RWPE2 (cell line): ENCODE results near the gene NOX4.

Source experiments
- ATAC-seq: fragments of 200-7000 bp; cut with Tn5 transposase; 3 replicates; pipeline ENCODE4 v1.9.1; 2021; ENCODE audit warnings: low read depth
- DNase-seq: peaks from one replicate; pipeline ENCODE4 v3.0.0-alpha.2; 2020; ENCODE audit warnings: low spot score
- H3K27ac ChIP-seq: fragments of 450-650 bp; 2 replicates; pipeline ENCODE4 v1.5.1; 2017; ENCODE audit warnings: mild to moderate bottlenecking; ENCODE audit not compliant: poor library complexity, severe bottlenecking
- H3K27me3 ChIP-seq: fragments of 250-450 bp; sonication (Bioruptor Pico); 2 replicates; pipeline ENCODE4 v1.5.1; 2021; ENCODE audit warnings: mild to moderate bottlenecking, moderate library complexity; ENCODE audit not compliant: insufficient read depth, poor library complexity, severe bottlenecking
- H3K36me3 ChIP-seq: fragments of 250-450 bp; sonication (Bioruptor Pico); 2 replicates; pipeline ENCODE4 v1.5.1; 2020; ENCODE audit warnings: low read depth, mild to moderate bottlenecking, moderate library complexity
- H3K4me1 ChIP-seq: fragments of 250-450 bp; sonication (Bioruptor Pico); 2 replicates; pipeline ENCODE4 v1.5.1; 2021; ENCODE audit warnings: mild to moderate bottlenecking, moderate library complexity; ENCODE audit not compliant: insufficient read depth, poor library complexity, severe bottlenecking
- H3K4me3 ChIP-seq: fragments of 250-450 bp; sonication (Bioruptor Pico); 2 replicates; pipeline ENCODE4 v1.5.1; 2021; ENCODE audit warnings: mild to moderate bottlenecking, moderate library complexity; ENCODE audit not compliant: severe bottlenecking
- H3K9me3 ChIP-seq: fragments of 250-450 bp; sonication (Bioruptor Pico); 2 replicates; pipeline ENCODE4 v1.5.1; 2021; ENCODE audit warnings: mild to moderate bottlenecking, moderate library complexity; ENCODE audit not compliant: severe bottlenecking
- TF ChIP-seq, protein P1 (sequence below): fragments of 450-650 bp; IDR thresholded peaks from one replicate; pipeline ENCODE4 v1.5.1; 2017; ENCODE audit warnings: mild to moderate bottlenecking, moderate library complexity; ENCODE audit not compliant: poor library complexity, severe bottlenecking

The NOX4 gene

DNA sequence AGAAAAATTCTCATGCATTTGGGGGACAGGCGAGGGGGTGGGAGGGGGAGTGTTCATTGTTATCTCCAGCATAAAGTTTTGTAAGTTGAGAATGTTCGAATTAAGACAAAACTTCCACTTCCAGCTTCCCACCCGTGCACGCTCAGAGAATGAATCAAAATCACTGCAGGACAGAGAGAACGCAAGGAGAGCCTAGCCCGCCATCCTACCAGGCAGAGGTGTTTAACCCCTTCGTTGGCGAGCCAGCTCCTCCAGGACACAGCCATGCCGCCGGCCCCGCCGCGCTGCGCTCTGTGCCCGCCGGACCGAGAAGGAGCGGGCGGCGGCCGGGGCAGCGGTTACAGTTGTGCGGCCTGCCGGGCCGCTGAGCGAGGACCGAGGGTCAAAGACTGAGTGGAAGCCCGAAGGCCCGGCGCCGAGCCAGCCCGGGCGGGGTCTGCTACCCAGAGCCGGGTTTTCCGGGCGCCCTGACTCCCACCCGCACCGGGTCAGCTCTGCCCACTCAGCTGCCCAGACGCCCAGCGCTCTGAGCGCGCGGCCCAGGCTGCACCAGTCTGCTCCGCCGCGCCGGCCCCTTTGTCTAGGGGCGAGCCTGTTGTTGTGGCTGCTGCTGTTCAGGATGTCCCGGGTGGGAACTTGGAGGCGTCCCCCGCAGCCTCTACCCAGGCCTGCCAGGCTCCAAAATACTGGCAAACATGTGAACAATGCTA lies at the start of gene NOX4:
NOX4 (minus strand) TSS at position 395 of the 710 bp plus-strand sequence; CDS start at position 266, 129 bp downstream.
- H3K4me3 ChIP-seq, result no peak within 1 kb of the TSS

DNA sequence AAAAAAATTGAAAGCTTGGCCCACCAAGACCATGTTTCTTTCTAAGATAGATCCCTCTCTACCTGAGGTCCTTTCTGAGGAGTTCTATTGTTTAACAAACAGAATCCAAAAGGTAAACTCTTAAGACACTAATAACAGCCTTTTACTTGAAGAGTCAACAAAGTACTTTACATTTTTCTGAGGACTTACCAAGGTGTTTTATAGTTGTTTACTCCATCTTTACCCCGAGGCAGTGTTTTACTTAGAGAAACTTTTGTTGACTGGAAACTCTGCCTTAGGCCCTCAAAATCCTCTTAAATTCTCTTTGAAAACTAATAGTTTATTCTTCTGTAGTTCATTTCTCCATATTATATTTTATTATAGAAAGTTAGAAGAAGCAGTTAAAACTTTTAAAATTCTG lies 49.7 kb upstream of the NOX4 start:
- DNase-seq, result no peak
- H3K27ac ChIP-seq, result no peak overlapping the region
- no peaks in the 10 kb centered on the region for H3K36me3 ChIP-seq
- no peak for ATAC-seq
- no peaks in the 10 kb centered on the region for H3K9me3 ChIP-seq
- no peaks in the 10 kb centered on the region for H3K4me1 ChIP-seq
- TF ChIP-seq, protein P1, sequence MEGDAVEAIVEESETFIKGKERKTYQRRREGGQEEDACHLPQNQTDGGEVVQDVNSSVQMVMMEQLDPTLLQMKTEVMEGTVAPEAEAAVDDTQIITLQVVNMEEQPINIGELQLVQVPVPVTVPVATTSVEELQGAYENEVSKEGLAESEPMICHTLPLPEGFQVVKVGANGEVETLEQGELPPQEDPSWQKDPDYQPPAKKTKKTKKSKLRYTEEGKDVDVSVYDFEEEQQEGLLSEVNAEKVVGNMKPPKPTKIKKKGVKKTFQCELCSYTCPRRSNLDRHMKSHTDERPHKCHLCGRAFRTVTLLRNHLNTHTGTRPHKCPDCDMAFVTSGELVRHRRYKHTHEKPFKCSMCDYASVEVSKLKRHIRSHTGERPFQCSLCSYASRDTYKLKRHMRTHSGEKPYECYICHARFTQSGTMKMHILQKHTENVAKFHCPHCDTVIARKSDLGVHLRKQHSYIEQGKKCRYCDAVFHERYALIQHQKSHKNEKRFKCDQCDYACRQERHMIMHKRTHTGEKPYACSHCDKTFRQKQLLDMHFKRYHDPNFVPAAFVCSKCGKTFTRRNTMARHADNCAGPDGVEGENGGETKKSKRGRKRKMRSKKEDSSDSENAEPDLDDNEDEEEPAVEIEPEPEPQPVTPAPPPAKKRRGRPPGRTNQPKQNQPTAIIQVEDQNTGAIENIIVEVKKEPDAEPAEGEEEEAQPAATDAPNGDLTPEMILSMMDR, result no peak
- no peak overlapping the region for H3K4me3 ChIP-seq
- no peaks in the 10 kb centered on the region for H3K27me3 ChIP-seq

More for the DNA sequence above, at the start of gene NOX4:
- no peak within 1 kb of the TSS for H3K27ac ChIP-seq
- no peaks in the 10 kb centered on the region for H3K9me3 ChIP-seq
- DNase-seq, result peak; percentile 31
- ATAC-seq, result peak; percentile 72
- H3K4me1 ChIP-seq, result no peaks in the 10 kb centered on the region
- peaks cover 26% of the 10 kb centered on the region for H3K27me3 ChIP-seq
- no peaks in the 10 kb centered on the region for H3K36me3 ChIP-seq
- TF ChIP-seq, protein P1, result no peak

DNA sequence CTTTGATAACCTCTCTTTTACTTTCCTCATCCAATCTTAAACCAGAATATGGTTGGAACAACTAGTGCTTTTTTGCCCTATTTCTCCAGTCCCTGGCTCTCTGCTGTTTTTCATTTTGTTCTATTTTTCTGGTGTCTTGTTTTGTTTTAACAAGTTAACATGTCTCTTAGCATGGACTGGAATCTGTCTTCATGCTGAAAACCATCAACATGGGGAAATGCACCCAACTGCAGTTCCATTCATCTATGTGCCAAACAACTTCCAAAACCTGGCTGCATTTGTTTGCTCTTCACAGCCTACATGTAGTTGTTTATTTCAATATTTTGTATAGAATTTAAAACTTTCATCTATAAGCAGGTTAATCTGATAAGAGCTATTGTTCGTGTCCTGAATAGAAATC lies 46.8 kb upstream of the NOX4 start:
- TF ChIP-seq, protein P1, result no peak
- no peak for ATAC-seq

DNA sequence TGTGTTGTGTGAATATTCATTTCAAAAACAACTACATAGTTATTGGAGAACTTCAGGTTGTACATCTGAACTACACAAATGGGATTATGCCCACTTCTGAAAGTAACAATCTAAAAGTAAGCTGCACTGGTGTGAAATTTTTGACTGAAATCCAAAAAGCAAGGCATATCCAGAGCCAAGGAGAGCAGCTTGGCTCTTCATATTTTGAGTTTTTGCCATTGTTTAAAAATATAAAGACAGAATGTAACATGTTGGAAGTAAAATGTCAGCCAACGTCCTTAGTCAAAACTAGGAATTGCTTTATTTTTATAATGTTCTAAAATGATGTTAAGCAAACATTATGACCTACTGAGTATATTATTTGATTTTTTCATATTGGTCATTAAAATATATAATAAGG lies 45.8 kb upstream of the NOX4 start:
- no peaks in the 10 kb centered on the region for H3K36me3 ChIP-seq
- DNase-seq (no peak), ATAC-seq (no peak)
- H3K4me1 ChIP-seq, result no peaks in the 10 kb centered on the region
- no peak overlapping the region for H3K4me3 ChIP-seq
- no peaks in the 10 kb centered on the region for H3K9me3 ChIP-seq
- no peaks in the 10 kb centered on the region for H3K27me3 ChIP-seq
- H3K27ac ChIP-seq, result no peak overlapping the region
- TF ChIP-seq, protein P1, result no peak

More for the DNA sequence above, 46.8 kb upstream of the NOX4 start:
- Histone ChIP-seq H3K4me1 (no peaks in the 10 kb centered on the region), H3K27ac (no peak overlapping the region), H3K36me3 (no peaks in the 10 kb centered on the region), H3K27me3 (no peaks in the 10 kb centered on the region), H3K9me3 (no peaks in the 10 kb centered on the region), H3K4me3 (no peak overlapping the region)
- DNase-seq, result no peak

DNA sequence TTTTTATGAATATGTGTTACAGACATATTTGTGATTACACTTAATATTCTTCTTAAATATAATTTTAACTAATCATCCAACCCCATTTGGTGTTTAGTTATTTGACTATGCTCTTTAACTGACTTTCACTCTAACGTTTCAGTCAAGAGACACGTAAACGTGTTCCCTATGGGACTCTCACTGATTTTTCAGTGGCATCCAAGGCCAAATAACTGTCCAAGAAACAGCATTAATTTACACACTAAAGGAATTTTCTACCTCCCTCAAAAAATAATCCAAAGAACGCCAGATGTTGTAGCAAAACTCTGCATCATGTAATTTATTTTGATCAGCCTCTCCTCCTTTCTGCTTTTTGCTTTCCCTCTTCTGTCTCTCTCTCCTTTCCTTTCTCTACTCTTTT lies 44.0 kb upstream of the NOX4 start:
- Histone ChIP-seq H3K4me1 (no peaks in the 10 kb centered on the region), H3K36me3 (no peaks in the 10 kb centered on the region), H3K27me3 (no peaks in the 10 kb centered on the region), H3K4me3 (no peak overlapping the region), H3K9me3 (no peaks in the 10 kb centered on the region), H3K27ac (no peak overlapping the region)
- TF ChIP-seq, protein P1, result no peak
- no peak for DNase-seq
- no peak for ATAC-seq
